H1 (cell line): ENCODE data around the gene ZNF177. TPM values are rescaled to one million over a fixed set of nuclear protein-coding genes. Genes with fewer than 3 reads are reported as not detected.

Experiments used
- BACH1 ChIP-seq: IDR thresholded peaks from 2 replicates; pipeline ENCODE4 v1.6.1; 2012; ENCODE audit warnings: low read length, improper control_type of control experiment
- CHD7 ChIP-seq: fragments of 300-600 bp; sonication (generic); IDR thresholded peaks from 2 replicates; pipeline ENCODE4 v1.7.1; 2012; ENCODE audit warnings: low read length, moderate library complexity, mild to moderate bottlenecking, inconsistent platforms; ENCODE audit not compliant: insufficient replicate concordance
- EGR1 ChIP-seq: IDR thresholded peaks from 2 replicates; pipeline ENCODE4 v1.6.1; 2011; ENCODE audit warnings: low read depth, low read length, borderline replicate concordance
- EP300 ChIP-seq, 2 experiments: IDR thresholded peaks; 1 replicate in 1 of 2; 2 replicates in 1 of 2; pipeline ENCODE4 v1.6.1; 2011 to 2012; ENCODE audit warnings: low read depth in 2 of 2, low read length in 2 of 2, mild to moderate bottlenecking in 2 of 2, borderline replicate concordance in 1 of 2, inconsistent platforms in 1 of 2, moderate library complexity in 1 of 2
- KDM4A ChIP-seq: IDR thresholded peaks from one replicate; pipeline ENCODE4 v1.7.1; 2012; ENCODE audit warnings: low read depth, mild to moderate bottlenecking, moderate library complexity, low read length, inconsistent platforms; ENCODE audit not compliant: severe bottlenecking
- RNF2 ChIP-seq: fragments of 200-900, 300-1000 bp; sonication (generic); IDR thresholded peaks from 2 replicates; pipeline ENCODE4 v1.7.1; 2016; ENCODE audit warnings: borderline replicate concordance, low read depth, mild to moderate bottlenecking, antibody characterized with exemption, low read length; ENCODE audit not compliant: poor library complexity, severe bottlenecking; ENCODE audit errors: missing control alignments
- SIRT6 ChIP-seq: IDR thresholded peaks from one replicate; pipeline ENCODE4 v1.7.1; 2012; ENCODE audit warnings: low read length, inconsistent platforms
- SUZ12 ChIP-seq: fragments of 200-600 bp; sonication (generic); IDR thresholded peaks from 2 replicates; pipeline ENCODE4 v1.6.1; 2012; ENCODE audit warnings: mild to moderate bottlenecking, inconsistent platforms, low read length, moderate library complexity, mixed read lengths
- TAF7 ChIP-seq: optimal IDR thresholded peaks from 2 replicates; pipeline ENCODE3; 2011; ENCODE audit warnings: low read depth, mild to moderate bottlenecking, inconsistent platforms, low read length, moderate library complexity, borderline replicate concordance
- USF2 ChIP-seq: IDR thresholded peaks from 2 replicates; pipeline ENCODE4 v1.6.1; 2011; ENCODE audit warnings: low read length, improper control_type of control experiment
- polyA plus RNA-seq, 7 experiments: library from polyadenylated mRNA; depleted of rRNA in 3 of 7; stranded (reverse) in 5 of 7; unstranded in 2 of 7; fragments of >200 nt in 5 of 7; fragments of 200-250 nt in 2 of 7; gene quantifications; 1 replicate in 5 of 7; 2 replicates in 1 of 7; 4 replicates in 1 of 7; pipeline versions ENCODE4 v1.2.1 to v1.2.3, GENCODE V29; 2011 to 2013; ENCODE audit warnings: missing spikeins in 2 of 7, mixed read lengths in 2 of 7
- total RNA-seq: library from RNA; stranded (reverse); fragmentation: NEBNext Ultra II Directional; extraction: Animal tissue kit (Norgen Biotek cat#: 25700); gene quantifications from 2 replicates; pipeline ENCODE4 v1.2.1, GENCODE V29; 2021

ZNF177 gene
- total and polyA plus RNA-seq, 2 of the 8 experiments (the other 6 are each of a cell fraction or from before 2014, with no cell fraction given) = 3.1 to 5.9 TPM

- TF ChIP-seq CHD7 = no peak
- no peak for TF ChIP-seq EP300 (IDR thresholded peaks at IDR 0.05; ENCODE audit: borderline replicate concordance in 1 of 2, low read depth in 2 of 2, low read length in 2 of 2)
- no peak for TF ChIP-seq RNF2
- TF ChIP-seq SIRT6 = no peak
- no peak for TF ChIP-seq TAF7
- TF ChIP-seq BACH1 = no peak
- TF ChIP-seq SUZ12 = no peak
- TF ChIP-seq KDM4A = no peak
- no peak for TF ChIP-seq USF2
- no peak for TF ChIP-seq EGR1
These were observed 14.1 kb upstream of the ZNF177 start (continued) for GRCh38 chr19:9348671-9349070.
